OCI-LY1 (cell line): ENCODE measurements around the gene CACNA2D4.

Experiments
- H2AFZ ChIP-seq: fragments of 200-600 bp; sonication (generic), shearing (Covaris generic); 2 replicates; pipeline ENCODE4 v1.6.0; 2014; ENCODE audit warnings: antibody characterized with exemption, mild to moderate bottlenecking, low read length
- H3F3A ChIP-seq: fragments of 200-600 bp; sonication (generic), shearing (Covaris generic); 2 replicates; pipeline ENCODE4 v1.6.0; 2014; ENCODE audit warnings: mild to moderate bottlenecking, antibody characterized with exemption, low read length, moderate library complexity; ENCODE audit not compliant: insufficient read depth
- H3K27ac ChIP-seq: fragments of 200-600 bp; sonication (generic); 2 replicates; pipeline ENCODE4 v1.5.1; 2014; ENCODE audit warnings: low read length, mixed run types, mild to moderate bottlenecking, low read depth; ENCODE audit not compliant: poor library complexity, severe bottlenecking
- H3K27me3 ChIP-seq: fragments of 200-600 bp; sonication (generic); 2 replicates; pipeline ENCODE4 v1.6.0; 2014; ENCODE audit warnings: antibody characterized with exemption, mild to moderate bottlenecking, low read length, moderate library complexity; ENCODE audit not compliant: insufficient read depth
- H3K36me3 ChIP-seq: fragments of 200-600 bp; sonication (generic); 2 replicates; pipeline ENCODE4 v1.6.1; 2014; ENCODE audit warnings: mild to moderate bottlenecking, antibody characterized with exemption, low read length, moderate library complexity, mixed read lengths; ENCODE audit not compliant: insufficient read depth
- H3K4me1 ChIP-seq: fragments of 200-600 bp; sonication (generic); 2 replicates; pipeline ENCODE4 v1.5.1; 2014; ENCODE audit warnings: mild to moderate bottlenecking, low read length, moderate library complexity; ENCODE audit not compliant: insufficient read depth, severe bottlenecking
- H3K4me2 ChIP-seq: fragments of 200-600 bp; sonication (generic), shearing (Covaris generic); 2 replicates; pipeline ENCODE4 v1.6.1; 2014; ENCODE audit warnings: low read length
- H3K4me3 ChIP-seq: fragments of 200-600 bp; sonication (generic); 2 replicates; pipeline ENCODE4 v1.5.1; 2014; ENCODE audit warnings: low read length, low read depth, mild to moderate bottlenecking, mixed read lengths; ENCODE audit not compliant: poor library complexity, severe bottlenecking
- H3K79me2 ChIP-seq: fragments of 200-600 bp; shearing (Covaris generic); 2 replicates; pipeline ENCODE4 v1.6.1; 2016; ENCODE audit warnings: mixed run types, low read length, mixed read lengths; ENCODE audit not compliant: insufficient read depth
- H3K9ac ChIP-seq: fragments of 200-600 bp; sonication (generic), shearing (Covaris generic); 2 replicates; pipeline ENCODE4 v1.6.1; 2014; ENCODE audit warnings: mild to moderate bottlenecking, low read length, mixed read lengths
- H3K9me2 ChIP-seq: fragments of 200-600 bp; sonication (generic), shearing (Covaris generic); 2 replicates; pipeline ENCODE4 v1.6.1; 2014; ENCODE audit warnings: low read depth, mild to moderate bottlenecking, low read length, mixed read lengths
- H3K9me3 ChIP-seq: fragments of 200-600 bp; shearing (Covaris generic); 2 replicates; pipeline ENCODE4 v1.6.1; 2014; ENCODE audit warnings: low read length, mixed read lengths
- H4K20me1 ChIP-seq: fragments of 200-600 bp; sonication (generic), shearing (Covaris generic); 2 replicates; pipeline ENCODE4 v1.6.0; 2016; ENCODE audit warnings: mild to moderate bottlenecking, low read length; ENCODE audit not compliant: insufficient read depth
- CTCF ChIP-seq: fragments of 200-600 bp; sonication (generic), shearing (Covaris generic); IDR thresholded peaks from 2 replicates; pipeline ENCODE4 v1.5.1; 2017; ENCODE audit warnings: mild to moderate bottlenecking, antibody characterized with exemption, low read length, moderate library complexity, mixed read lengths
- EZH2 ChIP-seq: fragments of 200-600 bp; sonication (generic), shearing (Covaris generic); IDR thresholded peaks from 2 replicates; pipeline ENCODE4 v1.8.0; 2017; ENCODE audit warnings: borderline replicate concordance, mixed run types, mild to moderate bottlenecking, antibody characterized with exemption, low read length, moderate library complexity, mixed read lengths

CACNA2D4 gene

GRCh38 chr12:1793426-1794210 lies 124.8 kb downstream of the CACNA2D4 start:
- Histone ChIP-seq H3K4me3 (no peak overlapping the region), H3K9me3 (no peaks in the 10 kb centered on the region), H3K27me3 (no peaks in the 10 kb centered on the region), H3K79me2 (no peaks in the 10 kb centered on the region), H3K4me2 (no peak overlapping the region), H3K9ac (no peak overlapping the region), H3F3A (no peaks in the 10 kb centered on the region), H3K36me3 (0 out of 2 replicates have a peak, but pooled peaks cover 3% of the 10 kb centered on the region), H4K20me1 (no peaks in the 10 kb centered on the region), H2AFZ (no peak overlapping the region), H3K9me2 (no peaks in the 10 kb centered on the region), H3K27ac (no peak overlapping the region), H3K4me1 (peaks cover 36% of the 10 kb centered on the region)
- no peak for TF ChIP-seq CTCF
- TF ChIP-seq EZH2: no peak

DNA sequence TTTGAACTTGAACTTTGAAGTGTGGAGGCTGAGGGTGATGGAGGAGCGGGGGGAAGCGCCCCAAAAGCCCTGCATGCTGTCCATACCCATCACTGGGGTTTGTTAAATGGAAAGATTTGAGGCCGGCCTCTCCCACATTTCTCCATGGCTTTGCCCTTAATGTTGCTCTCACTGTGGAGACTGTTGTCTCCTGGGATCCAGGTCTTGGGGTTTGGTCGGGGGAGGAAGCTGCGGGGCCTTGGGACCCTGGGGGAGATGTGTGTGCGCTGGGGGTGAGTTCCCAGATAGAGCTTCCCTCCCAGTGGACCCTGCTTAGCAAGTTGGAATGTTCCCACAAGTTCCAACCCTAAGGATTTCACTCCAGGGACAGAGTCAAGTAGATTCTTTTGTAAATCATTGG lies 126.0 kb downstream of the CACNA2D4 start:
- Histone ChIP-seq H3K27ac (no peak overlapping the region), H3K9ac (no peak overlapping the region), H3K4me1 (peaks cover 35% of the 10 kb centered on the region), H3K9me2 (no peaks in the 10 kb centered on the region), H3K27me3 (no peaks in the 10 kb centered on the region), H3K9me3 (no peaks in the 10 kb centered on the region), H3F3A (no peaks in the 10 kb centered on the region), H3K79me2 (no peaks in the 10 kb centered on the region), H3K36me3 (peaks cover 12% of the 10 kb centered on the region), H3K4me2 (no peak overlapping the region), H2AFZ (no peak overlapping the region), H4K20me1 (no peaks in the 10 kb centered on the region), H3K4me3 (no peak overlapping the region)
- TF ChIP-seq CTCF (no peak), EZH2 (no peak)

DNA sequence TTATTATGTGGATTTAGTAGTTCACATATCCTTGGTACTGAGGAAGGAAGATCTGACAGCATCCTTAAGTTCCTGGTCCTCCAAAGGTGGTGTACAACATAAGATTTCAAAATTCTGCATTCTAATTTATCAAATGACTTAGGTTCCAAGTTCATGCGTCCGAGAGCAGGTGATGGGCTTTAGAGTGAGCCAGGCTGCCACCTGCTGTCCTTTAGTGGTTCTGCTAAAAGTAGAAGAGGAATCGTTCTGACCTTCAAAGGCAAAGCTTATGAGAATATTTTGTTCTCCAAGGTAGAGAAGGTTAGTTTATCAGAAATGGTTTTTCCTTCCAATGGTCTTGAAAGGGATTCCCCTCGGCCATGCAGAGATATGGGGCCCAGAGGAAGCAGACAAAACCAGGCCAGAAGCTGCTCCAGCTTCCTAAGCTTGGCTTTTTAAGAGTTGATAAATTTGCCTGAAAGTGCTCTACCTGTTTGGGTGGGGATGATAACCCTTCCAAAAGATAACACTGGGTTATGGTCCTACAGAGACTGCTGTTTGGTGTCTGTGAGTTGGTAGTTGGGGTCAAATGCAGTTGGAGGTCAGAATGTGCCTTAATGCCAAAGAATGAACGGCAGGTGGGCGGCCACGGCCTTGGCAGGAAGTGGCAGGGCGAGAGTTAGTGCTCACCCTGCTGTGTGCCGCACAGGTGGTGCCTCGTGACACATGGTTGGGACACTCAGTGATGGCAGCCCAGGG lies 127.2 kb downstream of the CACNA2D4 start:
- Histone ChIP-seq H4K20me1 (no peaks in the 10 kb centered on the region), H3K27ac (no peak overlapping the region), H3K79me2 (no peaks in the 10 kb centered on the region), H3K4me1 (peaks cover 23% of the 10 kb centered on the region), H3K27me3 (no peaks in the 10 kb centered on the region), H3K9ac (no peak overlapping the region), H3F3A (no peaks in the 10 kb centered on the region), H2AFZ (no peak overlapping the region), H3K4me2 (no peak overlapping the region; the same call in 1 of the 2 replicates), H3K9me3 (no peaks in the 10 kb centered on the region), H3K4me3 (no peak overlapping the region), H3K9me2 (no peaks in the 10 kb centered on the region), H3K36me3 (peaks cover 23% of the 10 kb centered on the region)
- TF ChIP-seq CTCF (peak; percentile 96), EZH2 (no peak)
